ENCODE results near the gene POLD2. TPM values are rescaled to one million over a fixed set of nuclear protein-coding genes. Genes with fewer than 3 reads are reported as not detected.
"Not testable (repeated sequence)": the region's sequence is repeated elsewhere in the genome, so short reads cannot be mapped to it uniquely, and the experiment has no call there.

The POLD2 gene
- total RNA-seq, 6 experiments from 2014 or later = 36.4 to 73.4 (median 57.3) TPM

GRCh38 chr7:44128721-44129582, 5.6 kb upstream of the POLD2 start:
- intact Hi-C loops (cut with DNase I) = no loop called here
- Histone ChIP-seq H3K27ac (no peak overlapping the region), H3K36me3 (no peaks in the 10 kb centered on the region), H3K27me3 (no peaks in the 10 kb centered on the region), H3K4me1 (peaks cover 0 to 15% (median 7%) of the 10 kb centered on the region in 4 donors), H3K9me3 (no peaks in the 10 kb centered on the region), H3K4me3 (no peak overlapping the region)
- ATAC-seq (no peak), DNase-seq (peak in 1 of 3 donors; percentile 17)
- TF ChIP-seq CTCF (IDR thresholded peaks at IDR 0.05) = no peak
- TF ChIP-seq POLR2A (IDR thresholded peaks at IDR 0.05) = no peak
- 80% methylated on average over 4 of the region's 6 CpGs for WGBS (ENCODE audit: insufficient coverage, low coverage, low lambda C conversion rate, missing lambda C conversion rate)

- ATAC-seq = no peak
- Histone ChIP-seq H3K4me3 (no peak overlapping the region), H3K27me3 (no peaks in the 10 kb centered on the region), H3K4me1 (peaks cover 0 to 23% (median 11%) of the 10 kb centered on the region in 4 donors), H3K27ac (no peak overlapping the region), H3K36me3 (no peaks in the 10 kb centered on the region), H3K9me3 (no peaks in the 10 kb centered on the region)
- DNase-seq = no peak
- intact Hi-C loops (cut with DNase I) = no loop called here
- no peak for TF ChIP-seq CTCF (IDR thresholded peaks at IDR 0.05)
These were observed 3.8 kb upstream of the POLD2 start for GRCh38 chr7:44127161-44127560.

DNA sequence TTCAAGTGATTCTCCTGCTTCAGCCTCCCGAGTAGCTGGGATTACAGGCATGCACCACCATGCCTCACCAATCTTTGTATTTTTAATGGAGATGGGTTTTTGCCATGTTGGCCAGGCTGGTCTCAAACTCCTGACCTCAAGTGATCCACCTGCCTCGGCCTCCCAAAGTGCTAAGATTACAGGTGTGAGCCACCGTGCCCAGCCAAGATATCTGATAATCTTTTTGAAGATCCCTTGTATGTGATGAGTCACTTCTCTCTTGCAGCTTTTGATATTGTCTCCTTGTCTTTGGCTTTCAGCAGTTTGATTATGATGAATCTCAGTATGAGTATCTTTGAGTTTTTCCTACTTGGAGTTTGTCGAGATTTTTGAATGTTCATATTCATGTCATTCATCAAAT, 3.2 kb upstream of the POLD2 start:
- H3K36me3 ChIP-seq; DNase-seq; H3K4me3 ChIP-seq; H3K27me3 ChIP-seq; H3K27ac ChIP-seq; H3K9me3 ChIP-seq; ATAC-seq; intact Hi-C loops (cut with DNase I): not testable (repeated sequence)
- peaks cover 0 to 24% (median 12%) of the 10 kb centered on the region in 4 donors for H3K4me1 ChIP-seq
- WGBS (ENCODE audit: insufficient coverage, low coverage, low lambda C conversion rate, missing lambda C conversion rate) = 91% methylated on average over 2 of the region's 4 CpGs

DNA sequence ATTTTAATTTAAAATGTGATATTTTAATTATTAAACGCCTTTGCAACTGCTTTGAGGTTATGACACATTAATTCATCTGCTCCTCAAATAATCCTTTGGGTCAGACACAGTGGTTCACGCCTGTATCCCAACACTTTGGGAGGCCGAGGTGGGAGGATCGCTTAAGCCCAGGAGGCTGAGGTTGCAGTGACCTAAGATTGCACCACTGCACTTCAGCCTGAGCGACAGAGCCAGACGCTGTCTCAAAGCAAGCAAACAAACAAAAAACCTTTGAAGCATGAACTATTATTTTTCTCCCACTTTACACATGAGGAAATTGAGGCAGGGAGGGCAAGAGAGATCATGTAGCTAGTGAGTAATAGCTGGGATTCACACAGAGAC, 1.5 kb upstream of the POLD2 start:
- no peak overlapping the region for H3K4me3 ChIP-seq
- no peaks in the 10 kb centered on the region for H3K27me3 ChIP-seq
- 80% methylated on average over 6 of the region's 6 CpGs for WGBS (ENCODE audit: insufficient coverage, low coverage, low lambda C conversion rate, missing lambda C conversion rate)
- H3K27ac ChIP-seq = no peak overlapping the region
- peaks cover 0 to 12% (median 3%) of the 10 kb centered on the region in 4 donors for H3K36me3 ChIP-seq
- DNase-seq (peak in 1 of 3 donors; percentile 45), ATAC-seq (no peak)
- H3K4me1 ChIP-seq = peaks cover 0 to 21% (median 8%) of the 10 kb centered on the region in 4 donors
- intact Hi-C loops (cut with DNase I) = no loop called here
- no peak for TF ChIP-seq POLR2A (IDR thresholded peaks at IDR 0.05)
- no peak for TF ChIP-seq CTCF (IDR thresholded peaks at IDR 0.05)
- no peaks in the 10 kb centered on the region for H3K9me3 ChIP-seq

DNA sequence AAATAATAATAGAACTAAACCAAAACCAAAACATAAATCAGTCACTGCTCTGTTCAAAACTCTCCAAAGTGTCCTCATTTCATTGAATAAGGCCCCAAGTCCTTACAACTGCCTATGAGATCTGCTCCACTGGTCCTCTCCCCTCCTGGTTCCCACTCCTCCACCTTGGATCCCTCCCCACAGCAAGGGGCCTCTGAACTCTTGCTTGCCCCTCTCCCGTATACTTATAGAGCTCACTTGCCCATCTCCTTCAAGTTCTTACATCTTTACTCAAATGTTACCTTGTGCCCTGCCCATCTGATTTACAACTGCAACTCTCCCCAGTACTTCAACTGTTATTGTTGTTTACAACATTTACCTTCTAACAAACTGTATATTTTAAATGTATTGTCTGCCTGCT, 819 bp downstream of the POLD2 start:
- Histone ChIP-seq H3K27me3 (no peaks in the 10 kb centered on the region), H3K4me1 (peaks cover 0 to 21% (median 8%) of the 10 kb centered on the region in 4 donors), H3K4me3 (peak overlapping the region in 2 of 3 donors; percentile 92 to 93), H3K9me3 (no peaks in the 10 kb centered on the region), H3K27ac (peak overlapping the region in 2 of 3 donors; percentile 77 to 80), H3K36me3 (peaks cover 0 to 12% (median 3%) of the 10 kb centered on the region in 4 donors)
- TF ChIP-seq POLR2A (IDR thresholded peaks at IDR 0.05) = no peak
- no peak for TF ChIP-seq CTCF (IDR thresholded peaks at IDR 0.05)
- 18% methylated on average over 1 of the region's 1 CpG for WGBS (ENCODE audit: insufficient coverage, low coverage, low lambda C conversion rate, missing lambda C conversion rate)
- DNase-seq = no peak
- intact Hi-C loops (cut with DNase I) = no loop called here
- ATAC-seq = no peak
